Neural cell (in vitro differentiated cells): Measurements from ENCODE around the gene ZNF473. TPM values are rescaled to one million over a fixed set of nuclear protein-coding genes. Genes with fewer than 3 reads are reported as not detected.

Experiments
- H2AFZ ChIP-seq: fragments of 200-600, 300-800 bp; sonication (generic), shearing (Covaris generic); 2 replicates; pipeline ENCODE4 v1.6.0; 2014; ENCODE audit warnings: low read depth, mild to moderate bottlenecking, antibody characterized with exemption, low read length, moderate library complexity
- H3F3A ChIP-seq: fragments of 200-600 bp; shearing (Covaris generic); 2 replicates; pipeline ENCODE4 v1.6.1; 2016; ENCODE audit warnings: mild to moderate bottlenecking, moderate library complexity, mixed read lengths, antibody characterized with exemption, low read length; ENCODE audit not compliant: insufficient read depth, poor library complexity, severe bottlenecking
- H3K27ac ChIP-seq: fragments of 200-600, 300-800 bp; sonication (generic), shearing (Covaris generic); 2 replicates; pipeline ENCODE4 v1.5.1; 2014; ENCODE audit warnings: mild to moderate bottlenecking, low read length, moderate library complexity
- H3K27me3 ChIP-seq: fragments of 300-800, 200-600 bp; sonication (generic), shearing (Covaris generic); 2 replicates; pipeline ENCODE4 v1.6.0; 2014; ENCODE audit warnings: mild to moderate bottlenecking, low read depth, low read length, moderate library complexity; ENCODE audit not compliant: insufficient read depth
- H3K36me3 ChIP-seq: fragments of 300-800, 200-600 bp; sonication (generic), shearing (Covaris generic); 2 replicates; pipeline ENCODE4 v1.5.1; 2014; ENCODE audit warnings: mild to moderate bottlenecking, antibody characterized with exemption, low read length, moderate library complexity; ENCODE audit not compliant: insufficient read depth
- H3K4me2 ChIP-seq: fragments of 300-800, 200-600 bp; sonication (generic), shearing (Covaris generic); 2 replicates; pipeline ENCODE4 v1.6.0; 2014; ENCODE audit warnings: mild to moderate bottlenecking, low read length
- H3K4me3 ChIP-seq: fragments of 300-800, 200-600 bp; sonication (generic), shearing (Covaris generic); 2 replicates; pipeline ENCODE4 v1.5.1; 2014; ENCODE audit warnings: mild to moderate bottlenecking, low read length, moderate library complexity
- H3K79me2 ChIP-seq: fragments of 200-600 bp; shearing (Covaris generic); replicated peaks from 2 replicates; pipeline ENCODE4 v1.6.0; 2014; ENCODE audit warnings: mild to moderate bottlenecking, low read length, moderate library complexity; ENCODE audit not compliant: insufficient read depth
- H3K9ac ChIP-seq: fragments of 300-800, 200-600 bp; sonication (generic), shearing (Covaris generic); 2 replicates; pipeline ENCODE4 v1.6.1; 2016; ENCODE audit warnings: mild to moderate bottlenecking, low read length, mixed read lengths
- H3K9me2 ChIP-seq: fragments of 200-600 bp; shearing (Covaris generic); 2 replicates; pipeline ENCODE4 v1.6.1; 2016; ENCODE audit warnings: mild to moderate bottlenecking, low read length, mixed read lengths; ENCODE audit not compliant: insufficient read depth
- H3K9me3 ChIP-seq: fragments of 200-600, 300-800 bp; sonication (generic), shearing (Covaris generic); 2 replicates; pipeline ENCODE4 v1.6.1; 2016; ENCODE audit warnings: mild to moderate bottlenecking, mixed run types, low read length, moderate library complexity, mixed read lengths
- H4K20me1 ChIP-seq: fragments of 200-600 bp; shearing (Covaris generic); 2 replicates; pipeline ENCODE4 v1.6.1; 2016; ENCODE audit warnings: mild to moderate bottlenecking, mixed run types; ENCODE audit not compliant: insufficient read depth
- EP300 ChIP-seq: fragments of 450-650 bp; conservative IDR thresholded peaks from 2 replicates; pipeline ENCODE4 v1.6.1; 2014; ENCODE audit warnings: antibody characterized with exemption, mild to moderate bottlenecking, moderate library complexity; ENCODE audit not compliant: poor library complexity, severe bottlenecking
- EZH2 ChIP-seq: fragments of 200-600, 300-800 bp; shearing (Covaris generic), sonication (generic); IDR thresholded peaks from 2 replicates; pipeline ENCODE4 v1.6.1; 2014; ENCODE audit warnings: antibody characterized with exemption, low read length, borderline replicate concordance, mild to moderate bottlenecking; ENCODE audit not compliant: insufficient read depth, poor library complexity, severe bottlenecking
- MXI1 ChIP-seq: fragments of 450-650 bp; conservative IDR thresholded peaks from 2 replicates; pipeline ENCODE4 v1.6.1; 2014; ENCODE audit warnings: antibody characterized with exemption, mild to moderate bottlenecking; ENCODE audit not compliant: poor library complexity, severe bottlenecking
- RAD21 ChIP-seq: fragments of 450-650 bp; conservative IDR thresholded peaks from 2 replicates; pipeline ENCODE4 v1.6.1; 2014; ENCODE audit warnings: antibody characterized with exemption, mild to moderate bottlenecking, moderate library complexity
- SMC3 ChIP-seq: fragments of 450-650 bp; conservative IDR thresholded peaks from 2 replicates; pipeline ENCODE4 v1.6.1; 2014; ENCODE audit warnings: antibody characterized with exemption, mild to moderate bottlenecking, moderate library complexity; ENCODE audit not compliant: poor library complexity
- TAF1 ChIP-seq: IDR thresholded peaks from 2 replicates; pipeline ENCODE4 v1.6.1; 2012; ENCODE audit warnings: low read depth
- polyA plus RNA-seq: library from polyadenylated mRNA; depleted of rRNA; stranded (reverse); fragments of >200 nt; gene quantifications from 2 replicates; pipeline ENCODE4 v1.2.3, GENCODE V29; 2014
- TF ChIP-seq, protein P1 (sequence below): fragments of 450-650 bp; IDR thresholded peaks from 2 replicates; pipeline ENCODE4 v1.5.1; 2014; ENCODE audit warnings: antibody characterized with exemption, mild to moderate bottlenecking, moderate library complexity; ENCODE audit not compliant: poor library complexity, severe bottlenecking
- TF ChIP-seq, protein P2 (sequence below): IDR thresholded peaks from 2 replicates; pipeline ENCODE4 v1.6.1; 2012; ENCODE audit warnings: borderline replicate concordance

The ZNF473 gene
- polyA plus RNA-seq, 1 donor from 2014 or later: 8.4 TPM

DNA sequence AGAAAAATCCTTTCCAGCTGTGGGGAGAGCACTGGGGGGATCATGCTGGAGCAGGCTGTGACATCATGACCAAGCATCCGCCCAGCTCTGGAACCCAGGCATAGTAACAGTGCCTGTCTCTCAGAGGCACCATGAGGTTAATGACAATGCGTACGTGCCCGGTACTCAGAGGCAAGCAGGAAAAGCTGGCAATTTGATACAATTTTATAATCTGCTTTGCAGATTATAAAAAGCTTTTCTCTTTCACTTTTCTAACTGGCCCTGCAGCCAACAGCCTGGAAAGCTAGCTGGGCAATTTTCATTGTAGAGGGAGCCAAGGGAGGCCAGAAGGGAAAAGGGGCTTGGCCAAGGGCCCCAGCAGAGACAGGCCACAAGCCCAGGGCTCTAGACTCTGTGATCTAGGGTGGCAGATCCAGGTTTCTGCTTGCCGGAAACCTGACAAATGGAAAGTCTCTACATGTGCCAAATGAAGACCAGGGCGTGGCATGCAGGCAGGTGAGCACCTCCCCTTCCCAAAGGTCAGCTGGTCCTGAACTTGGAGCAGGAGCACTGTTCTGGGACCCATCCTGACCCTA, 23.3 kb upstream of the ZNF473 start:
- H3K9ac ChIP-seq: no peak overlapping the region
- H3K79me2 ChIP-seq: no peaks in the 10 kb centered on the region
- no peak overlapping the region for H3K4me3 ChIP-seq
- H3K27me3 ChIP-seq: no peaks in the 10 kb centered on the region
- no peaks in the 10 kb centered on the region for H4K20me1 ChIP-seq
- no peak overlapping the region for H2AFZ ChIP-seq
- no peaks in the 10 kb centered on the region for H3F3A ChIP-seq
- H3K27ac ChIP-seq: no peak overlapping the region
- no peak overlapping the region for H3K4me2 ChIP-seq
- H3K36me3 ChIP-seq: no peaks in the 10 kb centered on the region
- H3K9me3 ChIP-seq: no peaks in the 10 kb centered on the region
- TF ChIP-seq SMC3 (no peak), EP300 (no peak), EZH2 (no peak), MXI1 (no peak)
- TF ChIP-seq, protein P1, sequence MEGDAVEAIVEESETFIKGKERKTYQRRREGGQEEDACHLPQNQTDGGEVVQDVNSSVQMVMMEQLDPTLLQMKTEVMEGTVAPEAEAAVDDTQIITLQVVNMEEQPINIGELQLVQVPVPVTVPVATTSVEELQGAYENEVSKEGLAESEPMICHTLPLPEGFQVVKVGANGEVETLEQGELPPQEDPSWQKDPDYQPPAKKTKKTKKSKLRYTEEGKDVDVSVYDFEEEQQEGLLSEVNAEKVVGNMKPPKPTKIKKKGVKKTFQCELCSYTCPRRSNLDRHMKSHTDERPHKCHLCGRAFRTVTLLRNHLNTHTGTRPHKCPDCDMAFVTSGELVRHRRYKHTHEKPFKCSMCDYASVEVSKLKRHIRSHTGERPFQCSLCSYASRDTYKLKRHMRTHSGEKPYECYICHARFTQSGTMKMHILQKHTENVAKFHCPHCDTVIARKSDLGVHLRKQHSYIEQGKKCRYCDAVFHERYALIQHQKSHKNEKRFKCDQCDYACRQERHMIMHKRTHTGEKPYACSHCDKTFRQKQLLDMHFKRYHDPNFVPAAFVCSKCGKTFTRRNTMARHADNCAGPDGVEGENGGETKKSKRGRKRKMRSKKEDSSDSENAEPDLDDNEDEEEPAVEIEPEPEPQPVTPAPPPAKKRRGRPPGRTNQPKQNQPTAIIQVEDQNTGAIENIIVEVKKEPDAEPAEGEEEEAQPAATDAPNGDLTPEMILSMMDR: no peak
- no peaks in the 10 kb centered on the region for H3K9me2 ChIP-seq

DNA sequence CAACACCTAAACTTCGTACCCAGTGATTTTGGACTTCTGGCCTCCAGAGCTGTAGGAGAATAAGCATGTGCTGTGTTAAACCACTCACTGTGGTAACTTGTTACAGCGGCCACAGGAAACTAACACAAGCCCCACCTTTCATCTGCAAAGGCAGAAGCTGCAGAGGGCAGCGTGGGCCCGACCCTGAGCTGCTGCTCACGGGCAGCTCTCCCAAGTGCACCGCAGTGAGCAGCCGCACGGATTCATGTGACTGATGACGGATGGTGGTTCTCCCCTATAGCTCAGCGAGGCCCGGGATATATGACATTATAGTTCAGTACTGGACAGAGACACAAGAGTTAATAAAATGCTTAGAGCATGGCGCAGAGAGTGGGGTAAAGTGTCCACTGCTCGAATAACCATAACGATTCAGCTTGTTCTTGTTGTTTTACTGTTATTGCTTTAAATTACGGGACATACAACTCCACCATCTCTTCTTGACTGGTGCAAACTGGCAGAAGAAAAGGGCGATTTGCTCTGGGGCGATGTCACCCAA, 22.5 kb upstream of the ZNF473 start:
- Histone ChIP-seq H4K20me1 (no peaks in the 10 kb centered on the region), H3F3A (no peaks in the 10 kb centered on the region), H3K9me3 (no peaks in the 10 kb centered on the region), H3K4me2 (no peak overlapping the region), H2AFZ (no peak overlapping the region), H3K4me3 (no peak overlapping the region), H3K27me3 (no peaks in the 10 kb centered on the region), H3K27ac (no peak overlapping the region), H3K36me3 (no peaks in the 10 kb centered on the region), H3K9me2 (no peaks in the 10 kb centered on the region), H3K9ac (no peak overlapping the region), H3K79me2 (no peaks in the 10 kb centered on the region)
- TF ChIP-seq RAD21: no peak
- TF ChIP-seq, protein P1: no peak
- no peak for TF ChIP-seq TAF1
- TF ChIP-seq, protein P2, sequence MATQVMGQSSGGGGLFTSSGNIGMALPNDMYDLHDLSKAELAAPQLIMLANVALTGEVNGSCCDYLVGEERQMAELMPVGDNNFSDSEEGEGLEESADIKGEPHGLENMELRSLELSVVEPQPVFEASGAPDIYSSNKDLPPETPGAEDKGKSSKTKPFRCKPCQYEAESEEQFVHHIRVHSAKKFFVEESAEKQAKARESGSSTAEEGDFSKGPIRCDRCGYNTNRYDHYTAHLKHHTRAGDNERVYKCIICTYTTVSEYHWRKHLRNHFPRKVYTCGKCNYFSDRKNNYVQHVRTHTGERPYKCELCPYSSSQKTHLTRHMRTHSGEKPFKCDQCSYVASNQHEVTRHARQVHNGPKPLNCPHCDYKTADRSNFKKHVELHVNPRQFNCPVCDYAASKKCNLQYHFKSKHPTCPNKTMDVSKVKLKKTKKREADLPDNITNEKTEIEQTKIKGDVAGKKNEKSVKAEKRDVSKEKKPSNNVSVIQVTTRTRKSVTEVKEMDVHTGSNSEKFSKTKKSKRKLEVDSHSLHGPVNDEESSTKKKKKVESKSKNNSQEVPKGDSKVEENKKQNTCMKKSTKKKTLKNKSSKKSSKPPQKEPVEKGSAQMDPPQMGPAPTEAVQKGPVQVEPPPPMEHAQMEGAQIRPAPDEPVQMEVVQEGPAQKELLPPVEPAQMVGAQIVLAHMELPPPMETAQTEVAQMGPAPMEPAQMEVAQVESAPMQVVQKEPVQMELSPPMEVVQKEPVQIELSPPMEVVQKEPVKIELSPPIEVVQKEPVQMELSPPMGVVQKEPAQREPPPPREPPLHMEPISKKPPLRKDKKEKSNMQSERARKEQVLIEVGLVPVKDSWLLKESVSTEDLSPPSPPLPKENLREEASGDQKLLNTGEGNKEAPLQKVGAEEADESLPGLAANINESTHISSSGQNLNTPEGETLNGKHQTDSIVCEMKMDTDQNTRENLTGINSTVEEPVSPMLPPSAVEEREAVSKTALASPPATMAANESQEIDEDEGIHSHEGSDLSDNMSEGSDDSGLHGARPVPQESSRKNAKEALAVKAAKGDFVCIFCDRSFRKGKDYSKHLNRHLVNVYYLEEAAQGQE: no peak
